ENCODE results near the gene DPY30. TPM values are rescaled to one million over a fixed set of nuclear protein-coding genes. Genes with fewer than 3 reads are reported as not detected.

Gene DPY30
- total RNA-seq, 1 donor from 2014 or later, result 60.3 TPM

DNA sequence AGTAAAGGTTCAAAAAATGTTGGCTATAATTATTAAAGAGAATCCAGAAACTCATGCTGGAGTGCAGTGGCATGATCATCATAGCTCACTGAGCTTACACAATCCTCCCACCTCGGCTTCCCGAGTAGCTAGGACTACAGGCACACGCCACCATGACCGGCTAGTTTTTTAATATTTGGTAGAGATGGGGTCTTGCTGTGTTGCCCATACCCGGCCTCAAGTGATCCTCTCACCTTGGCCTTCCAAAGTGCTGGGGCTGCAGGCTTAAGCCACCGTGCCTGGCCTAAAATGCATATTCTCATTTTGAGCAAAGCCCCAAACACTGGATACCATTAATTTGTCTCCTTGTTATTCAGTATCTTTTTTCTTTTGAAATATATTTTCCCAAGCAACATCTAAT is 61.2 kb downstream of the DPY30 start:
- no peak for TF ChIP-seq CTCF (IDR thresholded peaks at IDR 0.05; ENCODE audit: insufficient read depth, low read length, severe bottlenecking)
- DNase-seq (ENCODE audit: low read depth) (no peak), FAIRE-seq (no peak)
- Histone ChIP-seq H3K4me3 (ENCODE audit: low read depth, low read length) (no peak overlapping the region), H3K27me3 (ENCODE audit: control insufficient read depth, insufficient read depth, low read length) (no peaks in the 10 kb centered on the region), H3K36me3 (ENCODE audit: control insufficient read depth, insufficient read depth, low read length) (no peaks in the 10 kb centered on the region)

Other genes starting within 250 kb of the DPY30 start
- gene MEMO1, start 28.8 kb downstream of the DPY30 start, total RNA-seq, result 29.2 and 29.7 TPM in 2 replicates
- gene SPAST, start 23.8 kb upstream of the DPY30 start, total RNA-seq, result 22.7 and 25.5 TPM in 2 replicates
- gene SLC30A6, start 126.1 kb upstream of the DPY30 start, total RNA-seq, result 23.2 and 26.2 TPM in 2 replicates
- gene NLRC4, start 225.1 kb upstream of the DPY30 start, total RNA-seq, result 0.53 and 1.0 TPM in 2 replicates
- gene YIPF4, start 238.1 kb upstream of the DPY30 start, total RNA-seq, result 21.9 and 27.7 TPM in 2 replicates

Data from bronchial epithelial cell (primary cell).